ENCODE results near the gene WDFY3.

WDFY3 gene

DNA sequence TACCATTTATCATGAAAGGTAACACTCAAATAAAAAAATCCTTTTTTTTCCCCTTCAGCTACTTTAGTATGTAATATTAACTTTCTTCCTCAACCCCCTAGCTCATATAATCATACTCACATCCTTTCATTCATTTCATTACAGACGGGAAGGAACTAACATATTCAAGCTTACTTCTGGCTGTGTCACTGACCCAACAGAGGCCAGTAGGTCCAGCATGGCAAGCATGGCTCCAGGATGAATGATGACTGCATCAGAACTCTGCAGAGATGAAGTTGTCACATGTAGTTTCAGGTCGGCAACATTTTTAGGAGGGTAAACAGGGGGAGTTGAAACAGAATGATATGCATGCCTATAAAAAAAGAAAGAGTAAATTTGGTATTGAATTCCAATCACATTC is 163.4 kb downstream of the WDFY3 start:
- DNase-seq (ENCODE audit: low read depth in 1 of 2, low spot score in 1 of 2), result no peak

DNA sequence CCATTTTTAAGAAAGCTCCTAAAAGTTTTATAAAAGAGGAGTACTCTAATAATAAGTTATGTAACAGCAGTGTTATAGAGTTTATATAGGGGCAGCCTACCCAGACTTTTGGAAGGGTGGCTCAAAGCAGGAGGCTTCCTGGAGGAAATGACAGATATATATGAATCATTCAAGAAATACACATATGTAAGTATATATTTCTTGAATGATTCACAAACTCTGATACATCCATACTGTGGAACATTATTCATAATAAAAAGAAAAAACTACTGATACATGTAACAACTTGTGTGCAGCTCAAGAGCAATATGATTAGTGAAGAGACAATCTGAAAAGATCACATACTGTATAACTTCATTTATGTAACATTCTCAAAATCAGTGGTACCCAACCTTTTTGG is 166.2 kb downstream of the WDFY3 start:
- no peak for DNase-seq (ENCODE audit: low read depth in 1 of 2, low spot score in 1 of 2)

DNA sequence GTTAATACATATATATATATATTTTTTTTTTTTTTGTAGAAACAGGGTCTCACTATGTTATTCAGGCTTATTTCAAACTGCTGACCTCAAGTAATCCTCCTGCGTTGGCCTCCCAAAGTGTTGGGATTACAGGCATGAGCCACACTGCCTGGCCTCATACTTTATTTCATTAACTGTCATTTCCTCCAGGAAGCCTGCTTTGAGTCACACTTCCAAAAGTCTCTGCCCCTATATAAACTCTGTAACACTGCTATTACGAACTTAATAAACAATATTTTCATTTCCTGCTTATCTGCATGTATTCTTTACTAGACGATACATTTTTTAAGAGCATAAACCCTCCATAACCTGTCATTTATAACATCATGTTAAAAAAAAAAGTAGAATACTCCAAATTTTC is 167.2 kb downstream of the WDFY3 start:
- DNase-seq (ENCODE audit: low read depth in 1 of 2, low spot score in 1 of 2), result no peak

DNA sequence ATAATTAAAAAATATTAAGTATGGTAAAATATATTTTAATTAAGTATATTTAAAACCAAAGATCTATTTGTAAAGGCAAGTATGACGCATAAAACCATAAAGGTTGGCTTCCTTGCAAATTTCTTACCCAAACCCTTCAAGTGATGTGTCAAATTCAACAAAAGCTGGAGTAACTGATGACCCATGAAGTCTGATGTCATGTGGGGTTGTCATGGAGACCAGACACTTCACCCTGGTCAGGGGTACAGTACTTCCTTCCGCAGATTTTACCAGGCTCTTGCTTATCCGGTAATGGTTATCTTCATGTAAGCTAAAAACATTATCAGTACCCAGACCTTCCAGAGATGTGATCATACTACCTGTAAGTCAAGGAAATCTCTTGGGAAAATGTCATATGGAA is 170.1 kb downstream of the WDFY3 start:
- DNase-seq (ENCODE audit: low read depth in 1 of 2, low spot score in 1 of 2), result no peak

DNA sequence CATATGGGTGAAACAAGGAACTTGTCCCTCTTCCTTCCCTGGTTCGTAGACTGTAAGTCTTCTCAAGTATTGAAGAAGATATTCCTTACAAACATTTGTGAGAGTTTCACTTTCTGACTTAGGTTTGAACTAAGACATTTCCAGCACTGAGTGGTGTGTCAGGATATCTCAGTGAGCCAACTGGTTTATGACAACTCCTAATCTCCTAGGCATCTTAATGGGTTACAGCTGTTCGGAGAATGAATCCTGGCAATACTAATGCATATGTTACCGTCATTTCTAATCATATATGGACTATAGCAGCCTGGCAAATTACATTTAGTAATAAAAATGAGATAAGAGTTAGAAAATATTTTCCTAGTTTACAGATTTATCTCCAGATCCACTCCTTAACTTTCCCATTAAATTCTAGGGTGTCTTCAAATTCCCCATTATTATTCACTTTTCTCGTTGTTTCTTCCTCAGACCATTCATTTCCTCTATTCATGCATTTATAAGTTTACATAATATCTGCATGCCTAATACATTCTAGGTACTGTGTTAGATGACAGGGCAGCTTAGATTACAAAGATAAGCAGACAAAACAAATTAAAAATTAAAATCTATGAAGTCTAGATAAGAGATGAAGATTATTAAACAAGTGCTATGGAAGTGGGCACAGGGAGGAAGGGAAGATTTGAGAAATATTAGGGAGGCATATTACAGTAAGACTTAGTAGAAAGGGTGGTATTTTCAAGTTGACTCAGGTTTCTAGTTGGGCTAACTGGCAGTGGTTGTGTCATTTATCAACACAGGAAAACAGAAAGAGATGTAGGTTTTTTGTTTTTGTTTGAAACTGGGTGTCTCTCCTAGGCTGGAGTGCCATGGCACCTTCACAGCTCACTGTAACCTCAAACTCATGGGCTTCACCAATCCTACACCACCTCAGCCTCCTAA is 173.9 kb downstream of the WDFY3 start:
- DNase-seq (ENCODE audit: low read depth in 1 of 2, low spot score in 1 of 2), result no peak

DNA sequence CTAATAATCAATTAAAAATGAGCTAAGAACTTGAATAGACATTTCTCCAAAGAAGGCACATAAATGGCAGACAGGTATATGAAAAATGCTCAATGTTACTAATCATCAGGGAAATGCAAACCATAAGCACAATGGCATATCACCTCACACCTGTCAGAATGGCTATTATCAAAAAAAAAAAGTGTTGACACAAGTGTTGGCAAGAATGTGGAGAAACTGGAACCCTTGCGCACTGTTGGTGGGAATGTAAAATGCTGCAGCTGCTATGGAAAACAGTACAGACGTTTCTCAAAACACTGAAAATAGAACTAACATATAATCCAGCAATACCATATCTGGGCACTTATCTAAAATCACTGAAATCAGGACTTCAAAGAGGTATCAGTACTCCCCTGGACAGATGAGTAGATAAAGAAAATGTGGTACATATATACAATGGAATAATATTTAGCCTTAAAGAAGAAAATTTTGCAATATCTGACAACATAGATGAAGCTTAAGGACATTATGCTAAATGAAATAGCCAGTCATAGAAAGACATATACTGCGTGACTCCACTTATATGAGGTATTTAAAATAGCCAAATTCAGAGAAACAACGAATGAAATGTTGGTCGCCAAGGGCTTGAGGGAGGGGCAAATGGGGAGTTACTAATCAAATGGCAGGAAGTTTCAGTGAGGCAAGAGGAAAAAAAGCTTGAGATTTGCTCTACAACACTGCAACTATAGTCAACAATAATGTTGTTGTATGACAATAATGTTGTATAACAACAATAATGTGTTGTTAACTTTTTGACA is 175.5 kb downstream of the WDFY3 start:
- no peak for DNase-seq (ENCODE audit: low read depth in 1 of 2, low spot score in 1 of 2)

DNA sequence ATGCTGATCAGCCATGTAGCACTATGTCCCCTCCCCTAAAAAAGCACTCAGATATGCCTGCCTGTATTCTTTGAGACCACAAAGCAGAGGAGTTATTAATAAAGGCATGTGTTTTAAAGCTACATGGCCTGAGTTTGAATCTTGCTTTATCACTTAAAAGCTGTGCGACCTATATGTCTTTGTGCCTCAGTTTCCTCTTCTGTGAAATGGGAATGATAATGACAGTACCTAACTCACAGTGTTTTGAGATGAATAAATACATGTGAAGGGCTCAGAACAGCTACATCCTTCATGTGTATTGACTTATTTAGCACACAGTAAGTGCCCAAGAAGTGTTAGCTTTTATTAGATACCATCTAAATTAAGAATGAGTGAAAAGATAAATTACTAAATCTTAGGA is 180.0 kb downstream of the WDFY3 start:
- DNase-seq (ENCODE audit: low read depth in 1 of 2, low spot score in 1 of 2), result no peak

DNA sequence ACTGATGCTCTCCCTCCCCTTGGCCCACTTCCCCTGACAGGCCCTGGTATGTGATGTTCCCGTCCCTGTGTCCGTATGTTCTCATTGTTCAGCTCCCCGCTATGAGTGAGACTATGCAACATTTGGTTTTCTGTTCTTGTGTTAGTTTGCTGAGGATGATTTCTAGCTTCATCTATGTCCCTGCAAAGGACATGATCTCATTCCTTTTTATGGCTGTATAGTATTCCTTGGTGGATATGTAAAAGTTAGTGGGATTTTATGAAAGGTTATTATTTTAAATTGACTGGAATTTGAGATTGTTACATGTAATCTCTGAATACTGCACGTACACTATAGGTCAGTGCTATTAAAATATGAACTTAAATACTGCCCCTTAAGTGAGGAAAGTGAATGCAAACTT is 184.0 kb downstream of the WDFY3 start:
- no peak for DNase-seq (ENCODE audit: low read depth in 1 of 2, low spot score in 1 of 2)

DNA sequence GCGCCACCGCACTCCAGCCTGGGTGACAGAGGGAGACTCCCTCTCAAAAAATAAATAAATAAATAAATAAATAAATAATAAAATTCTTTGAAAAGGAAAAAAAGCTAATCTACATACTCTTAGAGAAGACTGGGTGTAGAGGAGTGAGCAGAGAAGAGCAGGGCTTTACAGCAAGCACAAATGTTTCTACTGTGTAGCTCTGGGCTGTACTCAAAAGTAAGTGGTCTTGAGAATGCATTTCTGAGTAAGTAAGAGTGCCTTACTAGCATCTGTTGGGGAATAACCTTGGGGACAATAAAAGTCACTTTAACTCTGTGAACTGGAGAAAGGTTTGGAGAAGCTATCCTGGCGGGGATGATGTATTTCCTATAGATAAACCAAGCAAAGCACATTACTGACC is 185.8 kb downstream of the WDFY3 start:
- DNase-seq (ENCODE audit: low read depth in 1 of 2, low spot score in 1 of 2), result no peak

DNA sequence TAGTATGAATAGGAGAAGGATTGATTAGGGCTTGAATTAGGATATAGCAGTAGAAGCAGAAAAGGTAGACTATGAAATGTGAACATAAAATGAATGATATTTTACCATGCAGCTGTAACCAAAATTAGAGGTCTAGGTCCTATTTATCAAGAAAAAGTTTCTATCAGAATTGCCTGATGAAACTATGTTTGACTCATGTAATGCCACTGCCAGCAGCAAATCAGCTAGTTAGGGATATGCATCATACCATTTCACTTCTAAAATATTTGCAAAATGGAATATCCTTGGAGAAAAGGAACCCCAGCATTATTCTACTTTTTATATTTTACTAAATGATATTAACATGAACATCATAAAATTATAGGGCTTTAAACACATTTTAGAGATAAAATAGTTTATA is 188.4 kb downstream of the WDFY3 start:
- no peak for DNase-seq (ENCODE audit: low read depth in 1 of 2, low spot score in 1 of 2)

DNA sequence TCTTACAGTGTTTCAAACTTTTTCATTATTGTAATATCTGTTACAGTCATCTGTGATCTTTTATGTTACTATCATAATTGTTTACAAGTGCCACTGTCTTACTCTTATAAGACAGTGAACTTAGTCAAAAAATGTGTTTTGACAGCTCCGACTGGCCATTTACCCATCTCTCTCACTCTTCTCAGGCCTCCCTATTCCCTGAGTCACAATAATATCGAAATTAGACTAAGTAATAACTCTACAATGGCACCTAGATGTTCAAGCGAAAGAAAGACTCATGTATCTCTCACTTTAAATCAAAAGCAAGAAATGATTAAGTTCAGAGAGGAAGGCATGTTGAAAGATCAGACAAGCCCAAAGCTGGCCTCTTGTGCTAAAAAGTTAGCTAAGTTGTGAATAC is 199.3 kb downstream of the WDFY3 start:
- no peak for DNase-seq (ENCODE audit: low read depth in 1 of 2, low spot score in 1 of 2)

DNA sequence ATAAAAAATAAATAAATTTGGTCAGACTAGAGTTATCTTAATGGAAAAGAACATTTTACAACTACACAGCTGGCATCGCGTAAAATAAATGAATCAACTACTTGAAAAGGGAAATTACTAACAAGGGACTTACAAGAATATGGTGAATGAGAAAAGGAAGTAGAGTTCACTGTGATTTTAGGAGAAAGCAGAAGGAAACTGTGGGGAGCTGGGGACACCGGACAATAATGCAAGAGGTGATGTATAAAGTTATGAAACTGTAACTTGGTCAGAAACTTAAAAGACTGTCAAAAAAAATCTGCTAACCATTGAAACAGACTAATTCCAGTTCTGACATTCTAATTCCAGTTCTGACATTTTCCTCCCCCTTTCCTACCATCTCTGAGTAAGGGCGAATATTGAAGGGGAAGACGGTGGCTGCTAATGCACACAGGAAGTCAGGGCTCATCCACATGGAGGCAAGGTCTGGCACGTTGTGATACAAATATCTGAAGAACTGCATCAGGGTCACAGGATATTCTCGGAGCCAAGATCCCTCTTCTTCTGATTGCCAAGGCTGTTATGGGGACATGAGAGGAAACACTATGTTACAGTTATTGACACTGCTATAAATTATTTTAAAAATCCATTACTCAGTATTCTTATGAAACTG is 213.0 kb downstream of the WDFY3 start:
- no peak for DNase-seq (ENCODE audit: low read depth in 1 of 2, low spot score in 1 of 2)

DNA sequence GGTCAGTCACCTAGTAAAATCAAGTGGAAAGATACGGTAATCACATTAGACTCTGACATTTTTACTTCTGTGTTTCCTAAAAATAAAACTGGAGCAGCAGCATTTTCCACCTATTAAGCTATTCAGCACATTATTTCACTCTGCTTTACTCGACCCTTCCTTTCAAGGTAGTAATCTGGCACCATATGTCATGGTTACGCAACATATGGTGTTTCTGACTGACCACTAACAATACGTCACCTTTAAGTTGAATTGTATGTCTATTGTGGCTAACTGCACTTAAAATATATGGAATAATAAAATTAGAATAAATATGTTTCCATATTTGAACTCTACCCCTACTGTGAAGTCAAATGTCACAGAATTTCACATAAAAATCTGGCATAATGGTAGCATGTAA is 214.8 kb downstream of the WDFY3 start:
- DNase-seq (ENCODE audit: low read depth in 1 of 2, low spot score in 1 of 2), result no peak

DNA sequence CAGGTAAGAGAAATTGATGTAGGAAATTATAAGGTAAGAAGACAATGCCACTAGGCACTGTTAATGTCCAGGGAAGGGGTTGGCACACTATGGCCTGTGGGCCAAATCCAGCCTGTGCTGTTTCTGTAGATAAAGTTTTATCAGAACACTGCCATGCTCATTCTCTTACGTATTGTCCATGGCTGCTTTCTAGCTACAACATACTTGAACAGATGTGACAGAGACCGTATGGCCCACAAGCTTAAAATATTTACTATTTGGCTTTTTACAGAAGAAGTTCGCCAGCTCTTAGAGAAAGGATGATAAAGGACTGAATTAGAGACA is 215.6 kb downstream of the WDFY3 start:
- no peak for DNase-seq (ENCODE audit: low read depth in 1 of 2, low spot score in 1 of 2)

DNA sequence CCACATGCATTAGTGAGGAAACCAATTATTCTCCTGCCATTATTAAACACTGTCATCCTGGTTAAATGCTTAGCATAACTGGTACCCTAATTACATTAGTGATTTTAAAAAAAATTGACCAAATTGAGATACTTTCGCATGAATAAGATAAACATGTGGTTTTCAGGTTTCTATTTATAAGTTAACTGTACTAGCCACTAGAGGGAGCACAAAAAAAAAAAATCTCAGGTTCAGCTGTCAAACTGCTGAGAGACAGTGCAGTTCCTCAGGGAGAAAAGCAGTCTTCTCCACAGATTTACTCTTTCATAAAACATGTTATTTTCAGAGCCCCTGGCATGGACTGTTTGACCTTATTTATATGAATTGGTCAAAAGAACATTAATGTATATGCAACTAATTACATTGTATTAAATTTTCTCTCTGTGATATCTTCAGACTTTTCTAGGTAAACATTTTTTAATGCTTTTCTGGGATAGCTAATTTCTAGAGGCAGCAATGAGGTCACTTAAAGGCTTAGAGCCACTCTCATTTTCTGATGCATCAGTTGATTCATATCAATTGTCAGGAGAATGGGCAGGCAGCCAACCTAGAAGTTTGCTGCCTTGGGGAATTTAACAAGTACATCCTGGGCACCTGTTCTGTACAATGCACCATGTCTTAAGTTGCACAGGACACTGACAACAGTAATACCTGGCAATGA is 216.1 kb downstream of the WDFY3 start:
- no peak for DNase-seq (ENCODE audit: low read depth in 1 of 2, low spot score in 1 of 2)

DNA sequence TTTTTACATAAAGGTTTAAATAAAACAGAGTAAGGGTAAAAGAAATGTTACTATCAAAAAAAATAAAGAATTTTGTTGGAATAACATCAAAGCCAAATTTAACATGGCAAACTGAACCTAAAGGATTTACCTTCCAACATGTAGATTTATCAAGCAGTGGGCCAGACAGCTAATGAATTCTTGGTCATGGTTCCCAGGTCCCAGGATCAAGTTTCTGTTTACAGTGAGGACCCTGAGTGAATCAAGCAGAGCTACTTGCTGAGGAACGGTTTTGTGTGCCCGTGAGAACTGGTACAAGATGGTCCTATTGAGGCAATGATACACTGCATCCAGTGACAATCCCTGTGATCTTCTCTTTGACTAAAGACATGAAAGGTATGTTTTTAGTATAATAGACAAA is 226.4 kb downstream of the WDFY3 start:
- DNase-seq (ENCODE audit: low read depth in 1 of 2, low spot score in 1 of 2), result no peak

DNA sequence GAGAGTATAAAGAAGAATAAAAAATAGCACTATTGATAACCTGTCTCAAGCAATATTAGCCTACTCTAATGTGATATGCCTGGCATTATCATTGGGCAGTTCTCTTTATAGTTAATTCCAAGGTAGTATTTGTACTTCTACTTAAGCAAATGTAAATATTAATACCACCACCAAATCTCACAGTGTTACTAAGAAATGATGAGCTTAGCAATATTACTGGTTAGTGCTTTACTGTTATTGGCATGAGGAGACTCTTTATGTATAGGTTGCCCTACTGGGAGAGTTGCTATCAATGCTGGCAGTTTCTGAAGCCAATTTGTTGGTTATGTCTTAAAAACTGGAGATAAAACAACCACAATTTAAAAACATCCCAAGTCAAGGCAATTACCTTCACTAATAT is 227.9 kb downstream of the WDFY3 start:
- DNase-seq (ENCODE audit: low read depth in 1 of 2, low spot score in 1 of 2), result no peak

DNA sequence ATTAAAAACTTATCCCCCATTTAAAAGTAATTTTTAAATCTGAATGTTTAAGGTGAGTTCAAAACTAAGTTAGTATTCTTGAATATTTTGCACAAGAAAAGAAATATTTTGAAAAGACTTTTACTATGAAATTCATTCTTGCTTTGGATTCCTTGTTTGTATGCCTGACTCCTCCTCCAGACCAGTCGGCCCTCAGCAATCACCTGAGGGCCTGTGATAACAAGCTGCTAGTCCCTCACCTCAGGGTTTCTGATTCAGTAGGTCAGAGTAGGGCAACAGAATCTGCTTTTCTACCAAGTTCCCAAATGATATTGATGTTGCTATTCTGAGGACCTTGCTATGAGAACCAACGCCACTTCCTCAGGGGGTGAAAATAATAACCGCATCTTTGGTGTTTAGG is 228.8 kb downstream of the WDFY3 start:
- no peak for DNase-seq (ENCODE audit: low read depth in 1 of 2, low spot score in 1 of 2)

DNA sequence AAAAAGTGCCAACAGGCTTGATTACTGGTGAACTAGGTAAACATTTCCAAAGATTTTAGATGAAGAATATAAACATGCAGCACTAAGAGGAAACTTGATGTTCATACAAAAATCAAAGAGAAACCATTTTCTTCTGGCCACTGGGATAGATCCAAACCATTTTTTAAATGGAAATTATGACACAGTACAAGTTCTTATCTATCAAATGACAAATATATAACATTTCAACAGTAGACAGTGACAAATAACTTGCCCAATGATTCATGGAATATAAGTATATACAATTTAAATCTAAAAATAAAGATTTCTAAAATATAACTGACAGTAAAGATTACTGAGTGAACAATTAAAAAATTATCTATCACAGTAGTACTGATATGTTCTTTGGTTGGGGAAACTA is 232.5 kb downstream of the WDFY3 start:
- no peak for DNase-seq (ENCODE audit: low read depth in 1 of 2, low spot score in 1 of 2)

DNA sequence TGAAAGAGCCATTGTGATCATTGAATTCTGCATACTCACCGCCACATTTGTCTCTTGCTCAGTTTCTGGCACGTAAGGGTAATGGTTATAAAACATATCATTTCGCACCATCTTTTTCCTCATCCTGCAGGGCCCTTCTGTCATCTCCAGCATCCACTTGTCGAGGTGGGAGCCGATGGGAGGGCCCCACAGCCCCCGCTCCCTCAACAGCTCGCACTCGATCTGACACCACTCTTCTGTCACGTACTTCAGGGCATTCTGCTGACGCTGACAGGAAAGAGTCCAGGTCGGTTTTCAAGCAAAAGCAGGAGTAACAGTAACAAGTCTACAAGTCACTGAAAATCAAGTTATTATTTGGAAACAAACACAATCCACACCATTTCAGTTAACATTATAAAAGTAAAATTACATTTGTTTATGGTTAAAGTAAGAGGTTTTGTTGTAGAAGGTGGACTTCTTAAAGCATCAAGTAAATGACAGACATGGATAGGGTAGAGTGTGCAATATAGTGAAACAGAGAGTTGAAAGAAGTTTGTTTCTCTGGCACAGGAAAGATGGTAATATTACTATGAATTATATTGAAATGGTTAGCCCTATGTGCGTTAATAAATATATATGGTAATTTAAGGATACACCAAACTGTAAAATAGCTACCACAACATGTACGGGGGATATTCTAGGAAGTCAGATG is 233.0 kb downstream of the WDFY3 start:
- no peak for DNase-seq (ENCODE audit: low read depth in 1 of 2, low spot score in 1 of 2)

DNA sequence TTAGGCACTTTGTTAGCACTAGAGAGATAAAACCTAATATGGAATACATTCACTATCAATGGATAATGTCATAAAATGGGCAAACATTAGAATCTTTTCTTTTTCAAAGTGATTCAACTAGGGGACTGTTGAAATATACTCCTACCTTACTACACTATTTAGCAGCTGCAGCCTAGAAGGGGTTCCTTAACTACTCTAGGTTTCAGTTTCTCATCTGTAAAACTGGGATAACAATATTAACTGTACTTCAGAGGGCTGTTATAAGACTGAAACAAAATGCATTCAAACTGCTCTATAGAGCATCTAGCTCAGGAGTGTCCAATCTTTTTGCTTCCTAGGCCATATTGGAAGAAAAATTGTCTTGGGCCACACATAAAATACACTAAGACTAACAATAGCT is 236.1 kb downstream of the WDFY3 start:
- no peak for DNase-seq (ENCODE audit: low read depth in 1 of 2, low spot score in 1 of 2)
